HEK293 (cell line): ENCODE data around the gene MSRB3.
A peak's percentile ranks its signal among the peaks of the same experiment; 100 is the strongest.

Experiments used
- CTCF ChIA-PET: fragments of 350-600 bp; formaldehyde crosslinking; extraction: SDS; loops from one replicate; lab custom pipeline; 2021; ENCODE audit warnings: antibody characterized with exemption; lab: Yijun Ruan, JAX
- POLR2A ChIA-PET: fragments of 300-600 bp; formaldehyde crosslinking; extraction: SDS; loops from one replicate; lab custom pipeline; 2020; ENCODE audit warnings: antibody characterized with exemption, inconsistent platforms; lab: Yijun Ruan, JAX
- H3K27ac ChIP-seq: fragments of 200-500 bp; sonication (Bioruptor generic); 2 replicates; pipeline ENCODE4 v1.5.1; 2014; ENCODE audit warnings: low read depth, low read length, control low read depth, inconsistent platforms; ENCODE audit errors: extremely low read depth
- H3K36me3 ChIP-seq, 2 experiments: fragments of 200-500 bp in 1 of 2; sonication (Bioruptor generic) in 1 of 2; 1 replicate in 1 of 2; 2 replicates in 1 of 2; pipeline ENCODE4 v1.5.1; 2014 to 2017; ENCODE audit warnings: inconsistent platforms in 2 of 2, low read length in 2 of 2; ENCODE audit not compliant: control insufficient read depth in 2 of 2, insufficient read depth in 1 of 2
- H3K4me1 ChIP-seq: fragments of 200-500 bp; sonication (Bioruptor generic); 2 replicates; pipeline ENCODE4 v1.5.1; 2014; ENCODE audit warnings: mild to moderate bottlenecking, low read length, inconsistent platforms; ENCODE audit not compliant: control insufficient read depth, insufficient read depth
- H3K4me3 ChIP-seq: 2 replicates; pipeline ENCODE4 v1.5.1; 2011; ENCODE audit warnings: low read depth, mild to moderate bottlenecking, control low read depth, low read length, moderate library complexity
- H3K9me3 ChIP-seq: fragments of 200-500 bp; sonication (Bioruptor generic); 2 replicates; pipeline ENCODE4 v1.5.1; 2014; ENCODE audit warnings: low read depth, low read length, inconsistent platforms; ENCODE audit not compliant: control insufficient read depth, insufficient read depth
- GLIS1 ChIP-seq: fragments of 450-650 bp; formaldehyde crosslinking; IDR thresholded peaks from 2 replicates; pipeline ENCODE4 v1.5.1; 2016; ENCODE audit warnings: missing biosample characterization, missing genetic modification characterization
- MZF1 ChIP-seq: fragments of 450-650 bp; formaldehyde crosslinking; IDR thresholded peaks from 2 replicates; pipeline ENCODE4 v1.5.1; 2017; ENCODE audit warnings: missing biosample characterization, missing genetic modification characterization, borderline replicate concordance
- REPIN1 ChIP-seq: fragments of 450-650 bp; formaldehyde crosslinking; IDR thresholded peaks from 2 replicates; pipeline ENCODE4 v1.5.1; 2017; ENCODE audit warnings: missing biosample characterization, missing genetic modification characterization, low read depth
- SETDB1 ChIP-seq: IDR thresholded peaks from one replicate; pipeline ENCODE4 v1.6.1; 2017; ENCODE audit warnings: mild to moderate bottlenecking, low read length, moderate library complexity, mixed read lengths; ENCODE audit not compliant: insufficient read length
- SP7 ChIP-seq: fragments of 450-650 bp; formaldehyde crosslinking; IDR thresholded peaks from 2 replicates; pipeline ENCODE4 v1.5.1; 2016; ENCODE audit warnings: missing biosample characterization, missing genetic modification characterization
- ZFHX2 ChIP-seq: fragments of 450-650 bp; formaldehyde crosslinking; conservative IDR thresholded peaks from 2 replicates; pipeline ENCODE4 v1.5.1; 2016; ENCODE audit warnings: missing biosample characterization, missing genetic modification characterization
- ZNF10 ChIP-seq: fragments of 450-650 bp; formaldehyde crosslinking; IDR thresholded peaks from 2 replicates; pipeline ENCODE4 v1.5.1; 2017; ENCODE audit warnings: missing biosample characterization, missing genetic modification characterization
- ZNF114 ChIP-seq: fragments of 450-650 bp; formaldehyde crosslinking; IDR thresholded peaks from 2 replicates; pipeline ENCODE4 v1.5.0; 2017; ENCODE audit warnings: missing biosample characterization, missing genetic modification characterization
- ZNF140 ChIP-seq: fragments of 450-650 bp; formaldehyde crosslinking; IDR thresholded peaks from 2 replicates; pipeline ENCODE4 v1.5.1; 2016; ENCODE audit warnings: missing biosample characterization, missing genetic modification characterization
- ZNF146 ChIP-seq: fragments of 450-650 bp; formaldehyde crosslinking; IDR thresholded peaks from 2 replicates; pipeline ENCODE4 v1.5.1; 2016; ENCODE audit warnings: missing biosample characterization, missing genetic modification characterization
- ZNF155 ChIP-seq: fragments of 450-650 bp; formaldehyde crosslinking; IDR thresholded peaks from 2 replicates; pipeline ENCODE4 v1.5.1; 2016; ENCODE audit warnings: missing biosample characterization, missing genetic modification characterization
- ZNF416 ChIP-seq: fragments of 450-650 bp; formaldehyde crosslinking; IDR thresholded peaks from 2 replicates; pipeline ENCODE4 v1.5.1; 2016; ENCODE audit warnings: missing biosample characterization, missing genetic modification characterization
- ZNF544 ChIP-seq: fragments of 450-650 bp; formaldehyde crosslinking; IDR thresholded peaks from 2 replicates; pipeline ENCODE4 v1.5.0; 2017; ENCODE audit warnings: missing biosample characterization, missing genetic modification characterization
- ZNF558 ChIP-seq: fragments of 450-650 bp; formaldehyde crosslinking; IDR thresholded peaks from 2 replicates; pipeline ENCODE4 v1.5.1; 2016; ENCODE audit warnings: missing biosample characterization, missing genetic modification characterization
- ZNF560 ChIP-seq: fragments of 450-650 bp; formaldehyde crosslinking; IDR thresholded peaks from 2 replicates; pipeline ENCODE4 v1.5.1; 2017; ENCODE audit warnings: missing biosample characterization, missing genetic modification characterization, borderline replicate concordance
- ZSCAN16 ChIP-seq: fragments of 450-650 bp; formaldehyde crosslinking; IDR thresholded peaks from 2 replicates; pipeline ENCODE4 v1.5.1; 2016; ENCODE audit warnings: missing biosample characterization, missing genetic modification characterization
- TF ChIP-seq, protein P1 (sequence below): fragments of 450-650 bp; formaldehyde crosslinking; IDR thresholded peaks from 2 replicates; pipeline ENCODE4 v1.5.1; 2016; ENCODE audit warnings: missing biosample characterization, missing genetic modification characterization
- TF ChIP-seq, protein P2 (sequence below): fragments of 450-650 bp; formaldehyde crosslinking; IDR thresholded peaks from 2 replicates; pipeline ENCODE4 v1.5.1; 2016; ENCODE audit warnings: missing biosample characterization, missing genetic modification characterization
- TF ChIP-seq, protein P3 (sequence below): fragments of 450-650 bp; IDR thresholded peaks from 2 replicates; pipeline ENCODE4 v1.5.1; 2018; ENCODE audit warnings: missing biosample characterization, missing genetic modification characterization
- TF ChIP-seq, protein P4 (sequence below): fragments of 450-650 bp; formaldehyde crosslinking; IDR thresholded peaks from 2 replicates; pipeline ENCODE4 v1.5.1; 2016; ENCODE audit warnings: missing biosample characterization, missing genetic modification characterization, borderline replicate concordance
- TF ChIP-seq, protein P5 (sequence below): fragments of 450-650 bp; formaldehyde crosslinking; IDR thresholded peaks from 2 replicates; pipeline ENCODE4 v1.5.1; 2017; ENCODE audit warnings: missing biosample characterization, missing genetic modification characterization

MSRB3 gene

DNA sequence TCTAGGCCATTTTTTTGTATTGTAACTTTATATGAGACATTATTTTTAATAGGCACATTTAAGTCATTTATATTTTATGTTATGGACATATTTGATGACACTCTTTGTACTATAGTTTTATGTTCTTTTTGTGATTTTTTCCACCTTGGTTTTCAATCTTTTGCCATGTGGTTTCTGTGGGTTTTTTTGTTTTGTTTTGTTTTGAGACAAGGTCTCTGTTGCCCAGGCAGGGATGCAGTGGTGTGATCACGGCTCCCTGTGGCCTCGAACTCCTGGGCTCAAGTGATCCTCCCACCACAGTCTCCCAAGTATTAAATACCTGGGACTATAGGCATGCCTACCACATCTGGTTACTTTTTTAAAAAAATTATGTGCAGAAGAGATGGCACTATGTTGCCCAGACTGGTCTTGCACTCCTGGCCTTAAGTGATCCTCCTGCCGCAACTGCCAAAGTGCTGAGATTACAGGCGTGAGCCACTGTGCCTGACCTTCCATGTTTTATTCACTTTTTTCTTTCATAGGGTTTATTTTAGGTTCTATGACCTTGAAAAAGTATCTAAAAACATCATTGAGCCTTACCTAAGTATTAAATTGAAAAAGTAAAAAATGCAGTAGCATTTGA lies 16.3 kb downstream of the MSRB3 start:
- ChIA-PET POLR2A (no interaction called here), CTCF (interaction anchor here (0.6 kb wide), 1 partner anchor 817 kb away, joined by 3 read pairs; no protein-coding TSS in a partner anchor)
- Histone ChIP-seq H3K36me3 (no peaks in the 10 kb centered on the region; a peak in 1 of 3 replicates), H3K4me1 (peaks cover 2% of the 10 kb centered on the region; the same call in 1 of the 2 replicates), H3K27ac (no peak overlapping the region), H3K9me3 (no peaks in the 10 kb centered on the region; the same call in 1 of the 2 replicates), H3K4me3 (no peak overlapping the region)
- no peak for TF ChIP-seq REPIN1 (tag by site-specific recombination)
- TF ChIP-seq SETDB1: no peak
- no peak for TF ChIP-seq ZNF544 (tag by site-specific recombination)
- TF ChIP-seq ZNF155 (tag by site-specific recombination): no peak
- TF ChIP-seq, protein P1, sequence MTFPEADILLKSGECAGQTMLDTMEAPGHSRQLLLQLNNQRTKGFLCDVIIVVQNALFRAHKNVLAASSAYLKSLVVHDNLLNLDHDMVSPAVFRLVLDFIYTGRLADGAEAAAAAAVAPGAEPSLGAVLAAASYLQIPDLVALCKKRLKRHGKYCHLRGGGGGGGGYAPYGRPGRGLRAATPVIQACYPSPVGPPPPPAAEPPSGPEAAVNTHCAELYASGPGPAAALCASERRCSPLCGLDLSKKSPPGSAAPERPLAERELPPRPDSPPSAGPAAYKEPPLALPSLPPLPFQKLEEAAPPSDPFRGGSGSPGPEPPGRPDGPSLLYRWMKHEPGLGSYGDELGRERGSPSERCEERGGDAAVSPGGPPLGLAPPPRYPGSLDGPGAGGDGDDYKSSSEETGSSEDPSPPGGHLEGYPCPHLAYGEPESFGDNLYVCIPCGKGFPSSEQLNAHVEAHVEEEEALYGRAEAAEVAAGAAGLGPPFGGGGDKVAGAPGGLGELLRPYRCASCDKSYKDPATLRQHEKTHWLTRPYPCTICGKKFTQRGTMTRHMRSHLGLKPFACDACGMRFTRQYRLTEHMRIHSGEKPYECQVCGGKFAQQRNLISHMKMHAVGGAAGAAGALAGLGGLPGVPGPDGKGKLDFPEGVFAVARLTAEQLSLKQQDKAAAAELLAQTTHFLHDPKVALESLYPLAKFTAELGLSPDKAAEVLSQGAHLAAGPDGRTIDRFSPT: no peak
- TF ChIP-seq ZNF10: no peak
- no peak for TF ChIP-seq ZNF114
- TF ChIP-seq ZNF140 (tag by site-specific recombination): no peak
- TF ChIP-seq, protein P2, sequence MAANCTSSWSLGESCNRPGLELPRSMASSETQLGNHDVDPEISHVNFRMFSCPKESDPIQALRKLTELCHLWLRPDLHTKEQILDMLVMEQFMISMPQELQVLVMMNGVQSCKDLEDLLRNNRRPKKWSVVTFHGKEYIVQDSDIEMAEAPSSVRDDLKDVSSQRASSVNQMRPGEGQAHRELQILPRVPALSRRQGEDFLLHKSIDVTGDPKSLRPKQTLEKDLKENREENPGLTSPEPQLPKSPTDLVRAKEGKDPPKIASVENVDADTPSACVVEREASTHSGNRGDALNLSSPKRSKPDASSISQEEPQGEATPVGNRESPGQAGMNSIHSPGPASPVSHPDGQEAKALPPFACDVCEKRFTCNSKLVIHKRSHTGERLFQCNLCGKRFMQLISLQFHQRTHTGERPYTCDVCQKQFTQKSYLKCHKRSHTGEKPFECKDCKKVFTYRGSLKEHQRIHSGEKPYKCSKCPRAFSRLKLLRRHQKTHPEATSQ (tag by site-specific recombination): no peak
- no peak for TF ChIP-seq ZNF416 (tag by site-specific recombination)
- TF ChIP-seq SP7 (tag by site-specific recombination): no peak
- TF ChIP-seq, protein P3, sequence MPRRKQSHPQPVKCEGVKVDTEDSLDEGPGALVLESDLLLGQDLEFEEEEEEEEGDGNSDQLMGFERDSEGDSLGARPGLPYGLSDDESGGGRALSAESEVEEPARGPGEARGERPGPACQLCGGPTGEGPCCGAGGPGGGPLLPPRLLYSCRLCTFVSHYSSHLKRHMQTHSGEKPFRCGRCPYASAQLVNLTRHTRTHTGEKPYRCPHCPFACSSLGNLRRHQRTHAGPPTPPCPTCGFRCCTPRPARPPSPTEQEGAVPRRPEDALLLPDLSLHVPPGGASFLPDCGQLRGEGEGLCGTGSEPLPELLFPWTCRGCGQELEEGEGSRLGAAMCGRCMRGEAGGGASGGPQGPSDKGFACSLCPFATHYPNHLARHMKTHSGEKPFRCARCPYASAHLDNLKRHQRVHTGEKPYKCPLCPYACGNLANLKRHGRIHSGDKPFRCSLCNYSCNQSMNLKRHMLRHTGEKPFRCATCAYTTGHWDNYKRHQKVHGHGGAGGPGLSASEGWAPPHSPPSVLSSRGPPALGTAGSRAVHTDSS (tag by site-specific recombination): no peak
- TF ChIP-seq GLIS1 (tag by site-specific recombination): no peak
- TF ChIP-seq MZF1 (tag by site-specific recombination): no peak
- TF ChIP-seq ZNF560 (tag by site-specific recombination): no peak
- TF ChIP-seq ZSCAN16 (tag by site-specific recombination): no peak

DNA sequence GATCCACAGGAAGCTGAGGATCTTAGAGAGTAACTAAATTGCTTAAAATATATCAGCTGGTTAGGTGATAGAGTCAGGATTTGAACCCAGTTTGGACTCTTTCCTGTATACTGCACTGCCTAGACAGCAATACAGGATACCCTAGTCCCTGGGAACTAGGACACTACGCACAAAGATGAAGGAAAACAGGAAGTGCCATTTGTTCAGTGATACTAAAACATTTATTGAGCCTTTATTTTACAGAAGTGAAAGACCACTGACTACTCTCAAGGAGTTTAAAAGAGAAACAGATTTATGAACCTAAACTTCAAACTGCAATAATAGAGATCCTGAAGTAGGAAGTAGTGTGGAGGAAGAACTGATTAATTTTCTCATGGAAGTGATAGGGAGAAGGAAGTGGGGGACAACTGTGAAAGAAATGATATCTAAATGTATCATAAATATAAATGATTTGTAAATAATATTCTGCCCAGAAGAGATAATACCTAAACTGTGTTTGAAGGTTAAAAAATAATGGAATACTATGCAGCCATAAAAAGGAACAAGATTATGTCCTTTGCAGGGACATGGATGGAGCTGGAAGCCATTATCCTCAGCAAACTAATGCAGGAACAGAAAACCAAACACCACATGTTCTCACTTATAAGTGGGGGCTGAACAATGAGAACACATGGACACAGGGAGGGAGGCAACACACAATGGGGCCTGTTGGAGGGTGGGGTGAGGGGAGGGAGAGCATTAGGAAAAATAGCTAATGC lies 18.2 kb downstream of the MSRB3 start:
- no peak overlapping the region for H3K27ac ChIP-seq
- CTCF ChIA-PET: no interaction called here

More for the DNA sequence above, 18.2 kb downstream of the MSRB3 start:
- no peaks in the 10 kb centered on the region; a peak in 1 of 3 replicates for H3K36me3 ChIP-seq
- H3K9me3 ChIP-seq: no peaks in the 10 kb centered on the region; the same call in 1 of the 2 replicates
- H3K4me3 ChIP-seq: no peak overlapping the region
- POLR2A ChIA-PET: no interaction called here
- TF ChIP-seq ZFHX2 (no peak), ZNF558 (tag by site-specific recombination) (no peak), ZNF146 (tag by site-specific recombination) (peak; percentile 92)
- TF ChIP-seq, protein P4, sequence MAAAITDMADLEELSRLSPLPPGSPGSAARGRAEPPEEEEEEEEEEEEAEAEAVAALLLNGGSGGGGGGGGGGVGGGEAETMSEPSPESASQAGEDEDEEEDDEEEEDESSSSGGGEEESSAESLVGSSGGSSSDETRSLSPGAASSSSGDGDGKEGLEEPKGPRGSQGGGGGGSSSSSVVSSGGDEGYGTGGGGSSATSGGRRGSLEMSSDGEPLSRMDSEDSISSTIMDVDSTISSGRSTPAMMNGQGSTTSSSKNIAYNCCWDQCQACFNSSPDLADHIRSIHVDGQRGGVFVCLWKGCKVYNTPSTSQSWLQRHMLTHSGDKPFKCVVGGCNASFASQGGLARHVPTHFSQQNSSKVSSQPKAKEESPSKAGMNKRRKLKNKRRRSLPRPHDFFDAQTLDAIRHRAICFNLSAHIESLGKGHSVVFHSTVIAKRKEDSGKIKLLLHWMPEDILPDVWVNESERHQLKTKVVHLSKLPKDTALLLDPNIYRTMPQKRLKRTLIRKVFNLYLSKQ (tag by site-specific recombination): no peak
- TF ChIP-seq, protein P5, sequence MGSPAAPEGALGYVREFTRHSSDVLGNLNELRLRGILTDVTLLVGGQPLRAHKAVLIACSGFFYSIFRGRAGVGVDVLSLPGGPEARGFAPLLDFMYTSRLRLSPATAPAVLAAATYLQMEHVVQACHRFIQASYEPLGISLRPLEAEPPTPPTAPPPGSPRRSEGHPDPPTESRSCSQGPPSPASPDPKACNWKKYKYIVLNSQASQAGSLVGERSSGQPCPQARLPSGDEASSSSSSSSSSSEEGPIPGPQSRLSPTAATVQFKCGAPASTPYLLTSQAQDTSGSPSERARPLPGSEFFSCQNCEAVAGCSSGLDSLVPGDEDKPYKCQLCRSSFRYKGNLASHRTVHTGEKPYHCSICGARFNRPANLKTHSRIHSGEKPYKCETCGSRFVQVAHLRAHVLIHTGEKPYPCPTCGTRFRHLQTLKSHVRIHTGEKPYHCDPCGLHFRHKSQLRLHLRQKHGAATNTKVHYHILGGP (tag by site-specific recombination): no peak
- peaks cover 12% of the 10 kb centered on the region for H3K4me1 ChIP-seq
